ENCODE results near the gene TMEM8B.
A peak's percentile ranks its signal among the peaks of the same experiment; 100 is the strongest.
"Not testable (repeated sequence)": the region's sequence is repeated elsewhere in the genome, so short reads cannot be mapped to it uniquely, and the experiment has no call there.

The TMEM8B gene

DNA sequence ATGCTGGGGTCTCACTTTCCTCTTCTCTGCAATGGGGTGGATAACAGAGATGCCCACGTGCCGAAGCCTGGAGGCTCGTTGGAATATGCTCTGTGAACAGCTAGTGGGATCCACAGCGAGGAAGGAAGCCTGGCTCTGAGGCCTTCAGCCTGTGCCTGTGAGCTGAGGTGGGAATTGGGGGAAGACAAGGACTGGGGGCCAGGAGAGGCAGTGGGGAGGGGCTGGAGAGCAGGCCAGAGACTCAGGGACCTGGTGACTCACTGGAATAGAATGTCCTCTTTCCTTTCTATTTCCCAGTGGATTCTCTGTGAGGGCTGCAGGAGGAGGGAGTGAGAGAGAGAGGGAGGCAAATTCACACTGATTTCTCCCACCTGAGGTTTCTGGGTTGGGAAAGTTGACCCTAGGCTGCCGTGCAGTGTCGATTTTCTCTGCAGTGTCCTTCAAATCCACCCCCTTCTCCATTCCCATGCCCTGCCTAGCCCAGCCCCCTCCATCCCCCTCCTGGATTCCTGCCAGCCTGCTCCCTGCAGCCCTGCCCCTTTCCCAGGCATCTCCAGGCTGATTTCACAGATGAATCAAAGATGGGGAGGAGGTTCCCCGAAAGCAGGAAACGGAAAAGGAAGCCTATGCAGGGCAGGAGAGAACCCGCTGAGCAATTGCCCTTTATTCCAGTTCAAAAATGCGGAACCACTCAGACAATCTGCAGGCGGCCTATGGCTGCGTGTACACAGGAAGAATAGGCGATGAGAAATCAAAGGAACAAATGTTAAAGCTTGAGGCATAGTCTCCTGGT lies 78.9 kb downstream of the TMEM8B start:
- DNase-seq = no peak

DNA sequence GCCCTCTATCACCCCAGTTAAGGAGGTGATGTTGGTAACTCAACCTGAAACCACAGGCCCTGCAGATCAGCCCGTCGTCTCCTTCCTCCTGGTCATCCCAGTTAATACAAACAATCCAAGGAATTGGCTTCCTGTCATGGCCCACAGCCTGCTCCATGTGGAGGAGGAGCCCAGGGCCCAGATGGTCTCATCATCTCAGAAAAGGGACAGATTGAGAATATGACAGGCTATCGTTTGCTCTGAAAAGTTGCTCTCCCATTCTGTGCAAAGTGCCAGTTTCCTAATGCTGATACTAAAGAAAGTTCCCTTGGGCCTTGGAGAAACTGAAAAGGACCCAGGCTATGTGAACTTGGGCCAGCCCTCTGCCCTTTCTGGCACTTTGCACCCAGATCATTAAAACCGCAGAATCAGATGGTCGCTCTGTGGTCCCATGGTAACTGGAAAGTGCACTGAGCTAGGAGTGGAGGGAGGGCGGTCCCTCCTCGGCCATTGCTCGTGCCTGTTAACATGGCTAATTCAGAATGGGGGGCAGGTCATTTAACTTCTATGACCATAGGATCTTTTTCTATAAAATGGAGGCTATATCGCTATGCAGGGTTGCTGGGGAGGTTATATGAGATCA lies 79.6 kb downstream of the TMEM8B start:
- DNase-seq = no peak

DNA sequence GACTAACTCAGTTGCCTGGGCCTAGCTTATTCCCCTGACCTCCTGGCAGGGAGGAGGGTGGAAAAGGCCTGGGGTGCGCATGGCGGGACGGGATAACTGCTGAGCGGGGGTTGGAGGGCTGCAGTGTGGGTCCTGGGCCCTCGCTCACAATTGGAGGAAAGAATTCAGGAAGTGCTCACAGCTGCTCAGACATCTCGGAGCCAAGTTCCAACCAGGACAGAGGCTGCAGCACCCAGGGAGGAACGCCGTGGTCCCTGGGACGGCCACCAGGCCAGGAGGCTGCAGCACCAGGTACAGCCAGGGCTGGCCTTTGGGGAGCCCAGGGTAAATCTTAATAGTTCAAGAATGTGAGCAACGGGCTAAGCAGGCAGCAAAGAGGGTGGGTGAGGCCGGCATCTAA lies 80.2 kb downstream of the TMEM8B start, which contains the start of gene SPAAR:
Gene SPAAR, plus strand, starts transcription at position 217 of the 400 bp plus-strand sequence. CDS start 974 bp downstream, outside the sequence.
- DNase-seq = no peak

DNA sequence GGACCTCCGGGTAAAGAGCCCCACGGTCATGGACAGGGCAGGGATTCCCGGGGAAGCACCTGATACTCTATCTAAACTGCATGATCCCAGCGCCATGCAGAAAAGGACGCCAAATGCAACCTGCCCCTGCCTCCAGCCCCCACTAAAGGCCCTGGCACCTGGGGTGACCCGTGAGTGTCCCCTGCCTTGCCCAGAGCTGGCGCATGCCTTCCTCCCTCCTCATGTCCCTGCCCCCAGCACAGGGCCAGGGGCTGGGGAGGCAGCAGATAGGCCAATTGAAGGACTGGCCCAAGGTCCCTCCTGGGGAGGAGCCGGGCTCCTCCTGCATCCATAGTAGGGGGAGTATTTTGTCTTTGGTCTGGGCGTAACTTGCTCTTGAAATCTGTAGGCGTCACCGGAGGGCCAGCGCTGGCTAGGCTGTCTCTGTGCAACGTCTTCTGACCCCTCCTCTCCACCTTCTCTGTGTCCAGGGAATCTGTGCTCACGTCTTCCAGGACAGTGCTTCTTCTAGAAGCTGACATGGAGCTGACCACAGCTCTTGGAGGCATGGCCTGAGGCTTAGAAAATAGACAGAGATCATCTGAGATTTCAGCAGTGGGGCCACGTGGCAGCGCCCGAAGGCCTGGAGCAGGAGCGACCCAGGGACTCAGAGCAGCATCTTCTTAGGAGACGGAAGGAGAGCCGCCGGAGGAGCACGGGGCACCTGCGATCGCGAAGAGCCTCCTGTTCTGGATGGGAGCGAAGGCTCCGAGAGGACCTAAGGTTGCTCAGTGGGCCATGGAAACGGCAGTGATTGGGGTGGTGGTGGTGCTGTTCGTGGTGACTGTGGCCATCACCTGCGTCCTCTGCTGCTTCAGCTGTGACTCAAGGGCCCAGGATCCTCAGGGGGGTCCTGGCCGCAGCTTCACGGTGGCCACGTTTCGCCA lies 80.9 kb downstream of the TMEM8B start:
- no peak for DNase-seq

DNA sequence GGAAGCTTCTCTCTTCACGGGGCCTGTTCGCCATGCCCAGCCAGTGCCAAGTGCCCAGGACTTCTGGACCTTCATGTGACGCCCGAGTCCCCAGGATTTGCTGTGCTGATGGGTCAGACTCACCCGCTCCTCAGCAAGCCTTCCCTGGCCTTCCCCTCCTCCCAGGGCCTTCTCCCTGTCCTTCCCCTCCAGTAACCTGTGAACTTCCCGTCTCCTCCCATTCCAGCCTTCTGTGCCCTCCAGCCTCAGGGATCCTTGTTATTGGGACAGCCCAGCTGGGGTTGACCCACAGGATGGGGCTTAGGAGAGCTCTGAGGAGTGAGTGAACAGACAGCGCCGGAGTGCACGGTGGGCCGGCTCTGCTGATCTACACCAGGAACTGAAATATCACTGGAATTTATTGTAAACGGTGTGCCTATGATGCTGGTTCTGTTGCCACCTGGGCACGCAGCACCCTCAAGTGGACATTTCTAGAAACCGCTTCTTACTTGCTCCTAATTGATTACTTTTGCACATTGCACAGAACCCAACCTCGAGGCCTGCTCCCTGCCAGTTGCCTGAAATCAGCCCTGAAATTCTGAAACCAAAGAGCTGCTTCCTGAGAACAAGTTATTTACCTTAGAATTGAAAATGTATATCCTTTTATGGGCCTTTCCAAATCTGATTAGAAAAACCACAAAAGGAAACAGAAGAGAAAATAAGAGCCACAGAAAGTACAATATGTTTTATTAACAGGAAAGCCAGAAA lies 81.8 kb downstream of the TMEM8B start:
- DNase-seq = peak in 1 of 2 experiments; percentile 65

DNA sequence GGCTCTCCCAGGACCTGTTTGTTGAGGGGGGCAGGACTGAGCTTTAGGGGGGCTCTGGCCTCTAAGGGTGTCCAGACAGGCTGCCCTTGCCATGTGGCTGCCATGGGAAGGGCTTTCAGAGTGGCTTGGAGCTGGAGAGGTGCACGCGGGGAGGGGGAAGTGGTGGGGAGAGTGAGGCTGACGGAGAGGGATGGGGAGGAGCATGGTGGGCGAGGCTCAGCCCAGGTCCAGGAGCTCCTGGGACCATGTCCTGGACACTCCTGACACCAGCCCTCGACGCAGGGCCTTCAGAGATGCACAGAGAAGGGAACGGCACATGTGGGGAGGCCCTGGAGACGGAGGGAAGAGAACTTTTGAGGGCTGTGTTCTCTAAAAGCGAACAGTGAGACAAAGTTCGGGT lies 82.7 kb downstream of the TMEM8B start:
- no peak for DNase-seq

DNA sequence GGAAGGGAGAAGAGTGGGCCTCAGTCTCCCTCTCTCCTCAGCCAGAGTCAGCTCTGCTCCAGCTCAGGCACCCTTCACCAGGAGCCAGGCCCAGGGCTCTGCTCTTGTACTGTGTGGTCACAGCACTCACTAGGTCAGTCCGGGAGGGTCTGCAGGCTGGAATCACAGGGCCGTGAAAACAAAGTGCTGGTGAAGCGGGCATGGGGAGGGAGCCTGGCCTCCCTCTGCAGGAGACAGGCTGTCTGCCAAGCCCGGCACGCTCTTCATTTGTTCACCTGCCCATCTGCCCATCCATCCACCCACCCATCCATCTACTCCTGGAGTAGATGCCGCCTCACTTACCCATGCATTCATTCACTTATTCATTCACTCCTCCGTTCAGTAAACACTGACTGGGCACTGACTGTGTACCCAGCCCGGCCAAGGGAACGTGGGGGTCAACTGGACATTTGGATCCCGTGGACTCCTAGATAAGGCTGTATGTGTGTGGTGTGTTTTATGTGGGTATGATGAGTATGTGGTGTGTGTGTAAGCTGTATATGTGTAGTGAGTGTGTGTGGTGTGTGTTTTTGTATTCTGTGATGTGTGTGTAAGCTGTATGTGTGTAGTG lies 83.9 kb downstream of the TMEM8B start:
- no peak for DNase-seq

DNA sequence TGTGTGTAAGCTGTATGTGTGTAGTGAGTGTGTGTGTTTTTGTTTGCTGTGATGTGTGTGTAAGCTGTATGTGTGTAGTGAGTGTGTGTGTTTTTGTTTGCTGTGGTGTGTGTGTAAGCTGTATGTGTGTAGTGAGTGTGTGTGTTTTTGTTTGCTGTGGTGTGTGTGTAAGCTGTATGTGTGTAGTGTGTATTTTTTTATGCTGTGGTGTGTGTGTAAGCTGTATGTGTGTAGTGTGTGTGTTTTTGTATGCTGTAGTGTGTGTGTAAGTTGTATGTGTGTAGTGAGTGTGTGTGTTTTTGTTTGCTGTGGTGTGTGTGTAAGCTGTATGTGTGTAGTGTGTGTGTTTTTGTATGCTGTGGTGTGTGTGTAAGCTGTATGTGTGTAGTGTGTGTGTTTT lies 84.4 kb downstream of the TMEM8B start:
- not testable (repeated sequence) for DNase-seq

DNA sequence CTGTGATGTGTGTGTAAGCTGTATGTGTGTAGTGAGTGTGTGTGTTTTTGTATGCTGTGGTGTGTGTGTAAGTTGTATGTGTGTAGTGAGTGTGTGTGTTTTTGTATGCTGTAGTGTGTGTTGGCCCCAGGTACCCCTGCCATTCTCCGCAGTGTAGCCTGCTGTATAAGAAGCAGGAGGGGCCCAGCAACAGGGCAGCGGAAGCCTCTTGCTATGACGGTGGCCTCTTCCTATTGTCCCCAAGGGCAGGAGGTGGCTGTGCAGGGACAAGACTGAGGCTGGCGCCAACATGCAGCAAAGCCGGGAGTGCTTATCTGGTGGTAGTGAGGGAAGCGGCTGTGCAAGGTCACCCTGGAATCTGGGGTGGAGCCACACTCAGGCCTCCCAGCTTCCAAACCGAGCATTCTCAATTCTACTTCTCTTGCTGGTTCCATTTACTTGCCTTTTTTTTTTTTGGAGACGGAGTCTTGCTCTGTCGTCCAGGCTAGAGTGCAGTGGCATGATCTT lies 85.3 kb downstream of the TMEM8B start:
- no peak for DNase-seq
